Hepatocyte (in vitro differentiated cells): ENCODE measurements around the gene ETS2.

Experiments used
- CTCF ChIP-seq: fragments of 200-600 bp; sonication (generic); IDR thresholded peaks from 2 replicates; pipeline ENCODE4 v1.5.1; 2016; ENCODE audit warnings: antibody characterized with exemption, mild to moderate bottlenecking; ENCODE audit not compliant: poor library complexity
- EZH2 ChIP-seq: fragments of 200-600 bp; sonication (generic); IDR thresholded peaks from 2 replicates; pipeline ENCODE4 v1.6.1; 2016; ENCODE audit warnings: antibody characterized with exemption, mild to moderate bottlenecking, borderline replicate concordance
- EZH2phosphoT487 ChIP-seq: fragments of 200-600 bp; sonication (generic); IDR thresholded peaks from one replicate; pipeline ENCODE4 v1.6.1; 2018; ENCODE audit warnings: antibody characterized with exemption, mild to moderate bottlenecking, low read depth, moderate library complexity; ENCODE audit not compliant: unreplicated experiment, severe bottlenecking

DNA sequence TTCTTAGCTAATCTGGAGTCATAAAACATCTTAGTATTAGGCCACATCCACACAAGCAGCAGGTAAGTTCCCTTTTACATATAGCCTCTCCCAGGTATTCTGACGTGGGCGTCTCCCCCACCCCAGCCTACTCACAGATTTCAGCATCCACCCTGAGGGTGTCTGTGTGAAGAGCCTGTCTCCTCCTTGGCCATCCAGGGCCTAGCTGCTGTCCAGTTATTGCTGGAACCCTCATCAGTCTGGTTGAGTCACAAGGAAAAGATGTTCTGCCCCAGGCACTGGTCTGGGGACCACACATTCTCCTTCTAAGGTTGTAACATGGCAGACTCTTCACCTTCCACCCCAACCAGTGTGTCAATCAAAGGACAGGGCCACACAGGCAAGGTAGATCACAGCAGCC, 57.6 kb downstream of the ETS2 start:
- no peak for TF ChIP-seq CTCF
- no peak for TF ChIP-seq EZH2
- TF ChIP-seq EZH2phosphoT487: no peak
